OCI-LY7 (cell line): ENCODE measurements around the gene ATL2. TPM values are rescaled to one million over a fixed set of nuclear protein-coding genes. Genes with fewer than 3 reads are reported as not detected.

Source experiments
- BruUV-seq: library from RNA; stranded (reverse); fragments of 400-500 nt; replicated peaks from 2 replicates; lab custom pipeline; 2021; lab: Mats Ljungman, UMichigan
- CTCF ChIA-PET: fragments of 300-600 bp; sonication (Branson Sonifier 250); formaldehyde crosslinking; loops from one replicate; lab custom pipeline; 2022; ENCODE audit warnings: antibody characterized with exemption; ENCODE audit not compliant: unreplicated experiment; lab: Charles Lee
- POLR2A ChIA-PET: fragments of 300-600 bp; sonication (Branson Sonifier 250); formaldehyde crosslinking; loops from one replicate; lab custom pipeline; 2022; ENCODE audit warnings: antibody characterized with exemption; lab: Charles Lee
- DNase-seq: peaks from one replicate; pipeline ENCODE4 v3.0.0-alpha.2; 2015; ENCODE audit warnings: low spot score
- H2AFZ ChIP-seq: fragments of 200-600 bp; sonication (generic), shearing (Covaris generic); 2 replicates; pipeline ENCODE4 v1.6.1; 2014; ENCODE audit warnings: mild to moderate bottlenecking, antibody characterized with exemption, low read length, moderate library complexity
- H3K27ac ChIP-seq: fragments of 200-600 bp; sonication (generic); 2 replicates; pipeline ENCODE4 v1.5.1; 2014; ENCODE audit warnings: mixed run types, low read depth, mild to moderate bottlenecking, moderate library complexity, low read length, inconsistent platforms; ENCODE audit not compliant: poor library complexity, severe bottlenecking
- H3K36me3 ChIP-seq: fragments of 200-600 bp; sonication (generic); 2 replicates; pipeline ENCODE4 v1.6.1; 2014; ENCODE audit warnings: mild to moderate bottlenecking, antibody characterized with exemption, low read length, moderate library complexity, mixed read lengths; ENCODE audit not compliant: insufficient read depth
- H3K4me1 ChIP-seq: fragments of 200-600 bp; sonication (generic); 2 replicates; pipeline ENCODE4 v1.5.1; 2014; ENCODE audit warnings: mild to moderate bottlenecking, low read length; ENCODE audit not compliant: insufficient read depth, poor library complexity, severe bottlenecking
- H3K4me2 ChIP-seq: fragments of 200-600 bp; sonication (generic); 2 replicates; pipeline ENCODE4 v1.6.1; 2014; ENCODE audit warnings: mild to moderate bottlenecking, low read length
- H3K4me3 ChIP-seq: fragments of 200-600 bp; sonication (generic); 2 replicates; pipeline ENCODE4 v1.5.1; 2014; ENCODE audit warnings: mild to moderate bottlenecking, low read depth, low read length; ENCODE audit not compliant: poor library complexity, severe bottlenecking
- H3K79me2 ChIP-seq: fragments of 200-600 bp; sonication (generic); 2 replicates; pipeline ENCODE4 v1.6.1; 2016; ENCODE audit warnings: low read depth, mild to moderate bottlenecking, low read length, moderate library complexity, mixed read lengths; ENCODE audit not compliant: insufficient read depth
- H3K9me2 ChIP-seq: fragments of 200-600 bp; sonication (generic); 2 replicates; pipeline ENCODE4 v1.6.1; 2016; ENCODE audit warnings: mild to moderate bottlenecking, low read length, mixed read lengths; ENCODE audit not compliant: insufficient read depth
- H3K9me3 ChIP-seq: fragments of 200-600 bp; sonication (generic); 2 replicates; pipeline ENCODE4 v1.6.1; 2014; ENCODE audit warnings: mild to moderate bottlenecking, mixed run types, low read length, mixed read lengths
- H4K20me1 ChIP-seq: fragments of 200-600 bp; sonication (generic); 2 replicates; pipeline ENCODE4 v1.6.1; 2014; ENCODE audit warnings: mild to moderate bottlenecking, antibody characterized with exemption, low read length, moderate library complexity, mixed read lengths; ENCODE audit not compliant: insufficient read depth
- CTCF ChIP-seq: fragments of 200-600 bp; sonication (generic); conservative IDR thresholded peaks from 2 replicates; pipeline ENCODE4 v1.5.1; 2014; ENCODE audit warnings: mild to moderate bottlenecking, antibody characterized with exemption, low read length, moderate library complexity, mixed read lengths
- EZH2phosphoT487 ChIP-seq: fragments of 200-600 bp; sonication (generic); IDR thresholded peaks from 2 replicates; pipeline ENCODE4 v1.6.1; 2018; ENCODE audit warnings: low read depth, borderline replicate concordance, mild to moderate bottlenecking, mixed run types, antibody characterized with exemption, low read length, moderate library complexity, mixed read lengths
- intact Hi-C: fragments of 100-400 bp; cut with micrococcal nuclease; formaldehyde crosslinking; loops from one replicate; pipeline ENCODE4 v1.10.0; 2022; ENCODE audit not compliant: unreplicated experiment
- total RNA-seq, 2 experiments: library from RNA; depleted of rRNA in 1 of 2; stranded (reverse); fragments of >200 nt in 1 of 2; shearing (Covaris generic) in 1 of 2; gene quantifications; 2 replicates each; pipeline ENCODE4 v1.2.3, GENCODE V29; 2014 to 2022

The ATL2 gene
- total RNA-seq, 2 experiments from 2014 or later = 135 to 142 TPM

- no peak for TF ChIP-seq EZH2phosphoT487
- TF ChIP-seq CTCF = no peak
- Histone ChIP-seq H3K4me1 (peaks cover 9% of the 10 kb centered on the region), H4K20me1 (no peaks in the 10 kb centered on the region), H3K4me2 (no peak overlapping the region), H3K4me3 (no peak overlapping the region), H2AFZ (no peak overlapping the region), H3K27ac (no peak overlapping the region), H3K79me2 (peaks cover 79% of the 10 kb centered on the region), H3K9me3 (peaks cover 16% of the 10 kb centered on the region), H3K36me3 (peaks cover 96% of the 10 kb centered on the region), H3K9me2 (no peaks in the 10 kb centered on the region)
- intact Hi-C loops = no loop called here
- ChIA-PET CTCF (no interaction called here), POLR2A (interaction anchor here (0.6 to 0.7 kb wide), 2 partner anchors 15 to 194 kb away, joined by 4 read pairs; no protein-coding TSS in a partner anchor)
- DNase-seq = no peak
- no TSS peak for BruUV-seq
Observed at GRCh38 chr2:38330754-38331153, 46.3 kb downstream of the ATL2 start.

- Histone ChIP-seq H3K36me3 (peaks cover 92% of the 10 kb centered on the region), H3K79me2 (peaks cover 90% of the 10 kb centered on the region), H3K4me3 (no peak overlapping the region), H3K9me3 (peaks cover 16% of the 10 kb centered on the region), H3K27ac (no peak overlapping the region), H3K4me2 (no peak overlapping the region), H3K9me2 (no peaks in the 10 kb centered on the region), H2AFZ (no peak overlapping the region), H3K4me1 (peaks cover 9% of the 10 kb centered on the region), H4K20me1 (0 out of 2 replicates have a peak, but pooled peaks cover 4% of the 10 kb centered on the region)
- no peak for DNase-seq
- POLR2A ChIA-PET = interaction anchor here (0.7 to 1.6 kb wide), 4 partner anchors 10 to 191 kb away, joined by 3 to 5 read pairs (median 4); no protein-coding TSS in a partner anchor
- TF ChIP-seq CTCF (no peak), EZH2phosphoT487 (no peak)
- CTCF ChIA-PET = no interaction called here
- no TSS peak for BruUV-seq
- intact Hi-C loops = no loop called here
Observed at GRCh38 chr2:38327580-38327979, 49.5 kb downstream of the ATL2 start.

- H3K4me3 ChIP-seq = no peak overlapping the region
- no peak for DNase-seq
- intact Hi-C loops = no loop called here
- H3K27ac ChIP-seq = no peak overlapping the region
- no peak overlapping the region for H2AFZ ChIP-seq
- POLR2A ChIA-PET = interaction anchor here (0.5 kb wide), 1 partner anchor 220 kb away, joined by 4 read pairs; no protein-coding TSS in a partner anchor
- H4K20me1 ChIP-seq = 0 out of 2 replicates have a peak, but pooled peaks cover 4% of the 10 kb centered on the region
- peaks cover 90% of the 10 kb centered on the region for H3K79me2 ChIP-seq
- H3K36me3 ChIP-seq = peaks cover 81% of the 10 kb centered on the region
- TF ChIP-seq EZH2phosphoT487 = no peak
- no peak for TF ChIP-seq CTCF
- no peaks in the 10 kb centered on the region for H3K9me3 ChIP-seq
- H3K9me2 ChIP-seq = no peaks in the 10 kb centered on the region
- CTCF ChIA-PET = no interaction called here
- no TSS peak for BruUV-seq
- H3K4me1 ChIP-seq = peaks cover 9% of the 10 kb centered on the region
- H3K4me2 ChIP-seq = no peak overlapping the region
Observed at GRCh38 chr2:38323623-38324022, 53.5 kb downstream of the ATL2 start.
